HEK293 (cell line): Measurements from ENCODE around the gene ZNF224.

Source experiments
- CTCF ChIA-PET: fragments of 350-600 bp; formaldehyde crosslinking; extraction: SDS; loops from one replicate; lab custom pipeline; 2021; ENCODE audit warnings: antibody characterized with exemption; lab: Yijun Ruan, JAX
- POLR2A ChIA-PET: fragments of 300-600 bp; formaldehyde crosslinking; extraction: SDS; loops from one replicate; lab custom pipeline; 2020; ENCODE audit warnings: antibody characterized with exemption, inconsistent platforms; lab: Yijun Ruan, JAX
- H3K27ac ChIP-seq: fragments of 200-500 bp; sonication (Bioruptor generic); 2 replicates; pipeline ENCODE4 v1.5.1; 2014; ENCODE audit warnings: low read depth, low read length, control low read depth, inconsistent platforms; ENCODE audit errors: extremely low read depth
- H3K36me3 ChIP-seq, 2 experiments: fragments of 200-500 bp in 1 of 2; sonication (Bioruptor generic) in 1 of 2; 1 replicate in 1 of 2; 2 replicates in 1 of 2; pipeline ENCODE4 v1.5.1; 2014 to 2017; ENCODE audit warnings: inconsistent platforms in 2 of 2, low read length in 2 of 2; ENCODE audit not compliant: control insufficient read depth in 2 of 2, insufficient read depth in 1 of 2
- H3K4me1 ChIP-seq: fragments of 200-500 bp; sonication (Bioruptor generic); 2 replicates; pipeline ENCODE4 v1.5.1; 2014; ENCODE audit warnings: mild to moderate bottlenecking, low read length, inconsistent platforms; ENCODE audit not compliant: control insufficient read depth, insufficient read depth
- H3K4me3 ChIP-seq: 2 replicates; pipeline ENCODE4 v1.5.1; 2011; ENCODE audit warnings: low read depth, mild to moderate bottlenecking, control low read depth, low read length, moderate library complexity
- H3K9me3 ChIP-seq: fragments of 200-500 bp; sonication (Bioruptor generic); 2 replicates; pipeline ENCODE4 v1.5.1; 2014; ENCODE audit warnings: low read depth, low read length, inconsistent platforms; ENCODE audit not compliant: control insufficient read depth, insufficient read depth
- BCL11A ChIP-seq: fragments of 450-650 bp; formaldehyde crosslinking; IDR thresholded peaks from 2 replicates; pipeline ENCODE4 v1.5.1; 2016; ENCODE audit warnings: low read depth, missing biosample characterization, missing genetic modification characterization
- EGR2 ChIP-seq: fragments of 450-650 bp; formaldehyde crosslinking; IDR thresholded peaks from 2 replicates; pipeline ENCODE4 v1.5.1; 2016; ENCODE audit warnings: low read depth, missing biosample characterization, missing genetic modification characterization
- GLIS1 ChIP-seq: fragments of 450-650 bp; formaldehyde crosslinking; IDR thresholded peaks from 2 replicates; pipeline ENCODE4 v1.5.1; 2016; ENCODE audit warnings: missing biosample characterization, missing genetic modification characterization
- KLF9 ChIP-seq: fragments of 450-650 bp; formaldehyde crosslinking; IDR thresholded peaks from 2 replicates; pipeline ENCODE4 v1.5.1; 2016; ENCODE audit warnings: missing biosample characterization, missing genetic modification characterization, low read depth
- RBAK ChIP-seq: fragments of 450-650 bp; formaldehyde crosslinking; IDR thresholded peaks from 2 replicates; pipeline ENCODE4 v1.5.1; 2016; ENCODE audit warnings: missing biosample characterization, missing genetic modification characterization
- SETDB1 ChIP-seq: IDR thresholded peaks from one replicate; pipeline ENCODE4 v1.6.1; 2017; ENCODE audit warnings: mild to moderate bottlenecking, low read length, moderate library complexity, mixed read lengths; ENCODE audit not compliant: insufficient read length
- SP2 ChIP-seq: fragments of 450-650 bp; formaldehyde crosslinking; IDR thresholded peaks from 2 replicates; pipeline ENCODE4 v1.5.1; 2016; ENCODE audit warnings: missing biosample characterization, missing genetic modification characterization
- ZBTB26 ChIP-seq: fragments of 450-650 bp; formaldehyde crosslinking; optimal IDR thresholded peaks from 2 replicates; pipeline ENCODE3; 2016; ENCODE audit warnings: missing biosample characterization, mild to moderate bottlenecking, missing genetic modification characterization
- ZBTB49 ChIP-seq: fragments of 450-650 bp; formaldehyde crosslinking; IDR thresholded peaks from 2 replicates; pipeline ENCODE4 v1.5.1; 2016; ENCODE audit warnings: missing biosample characterization, missing genetic modification characterization, low read depth
- ZFHX2 ChIP-seq: fragments of 450-650 bp; formaldehyde crosslinking; conservative IDR thresholded peaks from 2 replicates; pipeline ENCODE4 v1.5.1; 2016; ENCODE audit warnings: missing biosample characterization, missing genetic modification characterization
- ZNF175 ChIP-seq: fragments of 450-650 bp; formaldehyde crosslinking; IDR thresholded peaks from 2 replicates; pipeline ENCODE4 v1.5.1; 2016; ENCODE audit warnings: missing biosample characterization, missing genetic modification characterization
- ZNF211 ChIP-seq: fragments of 450-650 bp; formaldehyde crosslinking; IDR thresholded peaks from 2 replicates; pipeline ENCODE4 v1.5.1; 2016; ENCODE audit warnings: low read depth, missing biosample characterization, missing genetic modification characterization
- ZNF404 ChIP-seq: fragments of 450-650 bp; formaldehyde crosslinking; IDR thresholded peaks from 2 replicates; pipeline ENCODE4 v1.5.1; 2017; ENCODE audit warnings: missing biosample characterization, missing genetic modification characterization
- ZNF529 ChIP-seq: fragments of 450-650 bp; formaldehyde crosslinking; IDR thresholded peaks from 2 replicates; pipeline ENCODE4 v1.5.1; 2017; ENCODE audit warnings: missing genetic modification characterization, missing biosample characterization; ENCODE audit not compliant: insufficient replicate concordance
- ZNF530 ChIP-seq: fragments of 450-650 bp; formaldehyde crosslinking; IDR thresholded peaks from 2 replicates; pipeline ENCODE4 v1.5.1; 2016; ENCODE audit warnings: low read depth, missing biosample characterization, missing genetic modification characterization
- ZNF600 ChIP-seq: fragments of 450-650 bp; formaldehyde crosslinking; IDR thresholded peaks from 2 replicates; pipeline ENCODE4 v1.5.1; 2016; ENCODE audit warnings: missing biosample characterization, missing genetic modification characterization
- ZNF658 ChIP-seq: fragments of 450-650 bp; formaldehyde crosslinking; IDR thresholded peaks from 2 replicates; pipeline ENCODE4; 2016; ENCODE audit warnings: missing biosample characterization, missing genetic modification characterization
- ZNF707 ChIP-seq: fragments of 450-650 bp; formaldehyde crosslinking; IDR thresholded peaks from 2 replicates; pipeline ENCODE4 v1.5.1; 2016; ENCODE audit warnings: missing biosample characterization, missing genetic modification characterization
- ZNF785 ChIP-seq: fragments of 450-650 bp; formaldehyde crosslinking; IDR thresholded peaks from 2 replicates; pipeline ENCODE4 v1.5.1; 2016; ENCODE audit warnings: missing biosample characterization, missing genetic modification characterization
- ZNF791 ChIP-seq: fragments of 450-650 bp; formaldehyde crosslinking; IDR thresholded peaks from 2 replicates; pipeline ENCODE4 v1.5.1; 2016; ENCODE audit warnings: missing biosample characterization, missing genetic modification characterization
- ZNF830 ChIP-seq: fragments of 450-650 bp; IDR thresholded peaks from 2 replicates; pipeline ENCODE4 v1.5.0; 2018; ENCODE audit warnings: missing biosample characterization, missing genetic modification characterization, low read depth, mild to moderate bottlenecking, moderate library complexity
- ZSCAN4 ChIP-seq: fragments of 450-650 bp; formaldehyde crosslinking; IDR thresholded peaks from 2 replicates; pipeline ENCODE4 v1.5.1; 2017; ENCODE audit warnings: missing biosample characterization, missing genetic modification characterization
- TF ChIP-seq, protein P1 (sequence below): fragments of 450-650 bp; formaldehyde crosslinking; IDR thresholded peaks from 2 replicates; pipeline ENCODE4 v1.5.1; 2016; ENCODE audit warnings: missing biosample characterization, missing genetic modification characterization
- TF ChIP-seq, protein P2 (sequence below): fragments of 450-650 bp; formaldehyde crosslinking; IDR thresholded peaks from 2 replicates; pipeline ENCODE4 v1.5.1; 2017; ENCODE audit warnings: missing biosample characterization, missing genetic modification characterization

Gene ZNF224

DNA sequence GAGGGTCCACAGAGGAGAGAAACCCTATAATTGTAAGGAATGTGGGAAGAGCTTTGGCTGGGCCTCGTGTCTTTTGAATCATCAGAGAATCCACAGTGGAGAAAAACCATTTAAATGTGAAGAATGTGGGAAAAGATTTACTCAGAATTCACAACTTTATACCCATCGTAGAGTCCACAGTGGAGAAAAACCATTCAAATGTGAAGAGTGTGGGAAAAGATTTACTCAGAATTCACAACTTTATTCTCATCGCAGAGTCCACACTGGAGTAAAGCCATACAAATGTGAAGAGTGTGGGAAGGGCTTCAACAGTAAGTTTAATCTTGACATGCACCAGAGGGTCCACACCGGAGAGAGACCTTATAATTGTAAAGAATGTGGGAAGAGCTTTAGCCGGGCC is 37.8 kb downstream of the ZNF224 start:
- H3K4me3 ChIP-seq, result no peak overlapping the region
- no peaks in the 10 kb centered on the region for H3K4me1 ChIP-seq
- H3K27ac ChIP-seq, result no peak overlapping the region
- TF ChIP-seq ZNF211 (tag by site-specific recombination) (no peak), ZNF658 (tag by site-specific recombination) (no peak), RBAK (tag by site-specific recombination) (no peak), KLF9 (tag by site-specific recombination) (0 out of 2 replicates have a peak, but pooled peaks have one; percentile 1), ZNF404 (tag by site-specific recombination) (no peak), SETDB1 (peak; percentile 37), ZNF785 (no peak)
- TF ChIP-seq, protein P1, sequence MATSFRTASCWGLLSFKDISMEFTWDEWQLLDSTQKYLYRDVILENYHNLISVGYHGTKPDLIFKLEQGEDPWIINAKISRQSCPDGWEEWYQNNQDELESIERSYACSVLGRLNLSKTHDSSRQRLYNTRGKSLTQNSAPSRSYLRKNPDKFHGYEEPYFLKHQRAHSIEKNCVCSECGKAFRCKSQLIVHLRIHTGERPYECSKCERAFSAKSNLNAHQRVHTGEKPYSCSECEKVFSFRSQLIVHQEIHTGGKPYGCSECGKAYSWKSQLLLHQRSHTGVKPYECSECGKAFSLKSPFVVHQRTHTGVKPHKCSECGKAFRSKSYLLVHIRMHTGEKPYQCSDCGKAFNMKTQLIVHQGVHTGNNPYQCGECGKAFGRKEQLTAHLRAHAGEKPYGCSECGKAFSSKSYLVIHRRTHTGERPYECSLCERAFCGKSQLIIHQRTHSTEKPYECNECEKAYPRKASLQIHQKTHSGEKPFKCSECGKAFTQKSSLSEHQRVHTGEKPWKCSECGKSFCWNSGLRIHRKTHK (tag by site-specific recombination), result no peak
- peaks cover 51 to 68% of the 10 kb centered on the region in 2 experiments for H3K36me3 ChIP-seq
- ChIA-PET CTCF (interaction anchor here (0.5 to 0.7 kb wide), 2 partner anchors 10 to 230 kb away, joined by 3 read pairs; no protein-coding TSS in a partner anchor), POLR2A (no interaction called here)
- H3K9me3 ChIP-seq, result peaks cover 23% of the 10 kb centered on the region

GRCh38 chr19:44141191-44142058 is 47.3 kb downstream of the ZNF224 start, which contains the start of gene ZNF234:
Gene ZNF234, plus strand, starts transcription at chr19:44141554. Its CDS starts 3,079 bp downstream, at chr19:44144633.
- Histone ChIP-seq H3K4me3 (peak within 1 kb of the TSS; percentile 56), H3K27ac (peak within 1 kb of the TSS; percentile 71), H3K9me3 (no peaks in the 10 kb centered on the region), H3K36me3 (peaks cover 24 to 46% of the 10 kb centered on the region in 2 experiments), H3K4me1 (peaks cover 19% of the 10 kb centered on the region)
- ChIA-PET CTCF (interaction anchor here (0.5 to 0.9 kb wide), 3 partner anchors 10 to 189 kb away, joined by 3 read pairs; no protein-coding TSS in a partner anchor), POLR2A (interaction anchor here (0.9 to 2.2 kb wide), 3 partner anchors 23 to 473 kb away, joined by 3 to 14 read pairs (median 3); partner anchors contain the start of genes ZNF226 and ZNF45)
- TF ChIP-seq ZNF175, result no peak
- peak; percentile 59 for TF ChIP-seq SP2 (tag by site-specific recombination)
- no peak; the same call in 1 of the 2 replicates for TF ChIP-seq BCL11A (tag by site-specific recombination)
- peak; percentile 94 for TF ChIP-seq GLIS1 (tag by site-specific recombination)
- peak; percentile 52; the same call in 1 of the 2 replicates for TF ChIP-seq ZSCAN4 (tag by site-specific recombination)
- TF ChIP-seq EGR2, result peak; percentile 81
- peak; percentile 56; the same call in 1 of the 2 replicates for TF ChIP-seq ZNF530
- peak; percentile 43; the same call in 1 of the 2 replicates for TF ChIP-seq KLF9 (tag by site-specific recombination)
- TF ChIP-seq ZNF791 (tag by site-specific recombination), result no peak
- no peak for TF ChIP-seq ZNF830
- no peak for TF ChIP-seq ZNF529 (tag by site-specific recombination)
- TF ChIP-seq ZNF707 (tag by site-specific recombination), result no peak
- TF ChIP-seq ZFHX2, result peak; percentile 86
- peak; percentile 94 for TF ChIP-seq ZNF600
- no peak for TF ChIP-seq ZBTB49
- peak; percentile 71 for TF ChIP-seq ZBTB26 (tag by site-specific recombination)
- TF ChIP-seq, protein P2, sequence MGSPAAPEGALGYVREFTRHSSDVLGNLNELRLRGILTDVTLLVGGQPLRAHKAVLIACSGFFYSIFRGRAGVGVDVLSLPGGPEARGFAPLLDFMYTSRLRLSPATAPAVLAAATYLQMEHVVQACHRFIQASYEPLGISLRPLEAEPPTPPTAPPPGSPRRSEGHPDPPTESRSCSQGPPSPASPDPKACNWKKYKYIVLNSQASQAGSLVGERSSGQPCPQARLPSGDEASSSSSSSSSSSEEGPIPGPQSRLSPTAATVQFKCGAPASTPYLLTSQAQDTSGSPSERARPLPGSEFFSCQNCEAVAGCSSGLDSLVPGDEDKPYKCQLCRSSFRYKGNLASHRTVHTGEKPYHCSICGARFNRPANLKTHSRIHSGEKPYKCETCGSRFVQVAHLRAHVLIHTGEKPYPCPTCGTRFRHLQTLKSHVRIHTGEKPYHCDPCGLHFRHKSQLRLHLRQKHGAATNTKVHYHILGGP (tag by site-specific recombination), result no peak; the same call in 1 of the 2 replicates
